ENCODE data around the gene RPL3. TPM values are rescaled to one million over a fixed set of nuclear protein-coding genes. Genes with fewer than 3 reads are reported as not detected.

Gene RPL3
- total RNA-seq (2021): 3,009 to 3,279 TPM (median 3,249 TPM) in 3 replicates
- Bru-seq, nascent RNA: percentile 99 among the genes with signal in this experiment
- long read RNA-seq, experiment 1, transcript RPL3-202 (9 exons, 1,289 nt): minor isoform, 382 of 10,414 reads
- long read RNA-seq, experiment 1, transcript RPL3-210 (2 exons, 616 nt): minor isoform, 10 of 10,414 reads
- long read RNA-seq, experiment 1, transcript RPL3-201 (10 exons, 1,442 nt): major isoform, 9,497 of 10,414 reads
- long read RNA-seq, experiment 1, partial matches to known transcripts: 230 of 10,414 reads
- long read RNA-seq, experiment 1, other reads (novel, unspliced or antisense): 292 of 10,414 reads
- long read RNA-seq, experiment 2, transcript RPL3-201 (10 exons, 1,442 nt): major isoform, 2,181 of 4,928 reads
- long read RNA-seq, experiment 2, transcript RPL3-202 (9 exons, 1,289 nt): minor isoform, 1,482 of 4,928 reads
- long read RNA-seq, experiment 2, transcript RPL3-217 (3 exons, 827 nt): minor isoform, 8 of 4,928 reads
- long read RNA-seq, experiment 2, partial matches to known transcripts: 861 of 4,928 reads
- long read RNA-seq, experiment 2, other reads (novel, unspliced or antisense): 389 of 4,928 reads
- long read RNA-seq, experiment 3, transcript RPL3-201 (10 exons, 1,442 nt): major isoform, 18,406 of 20,780 reads
- long read RNA-seq, experiment 3, transcript RPL3-202 (9 exons, 1,289 nt): minor isoform, 1,027 of 20,780 reads
- long read RNA-seq, experiment 3, partial matches to known transcripts: 707 of 20,780 reads
- long read RNA-seq, experiment 3, other reads (novel, unspliced or antisense): 640 of 20,780 reads

DNA sequence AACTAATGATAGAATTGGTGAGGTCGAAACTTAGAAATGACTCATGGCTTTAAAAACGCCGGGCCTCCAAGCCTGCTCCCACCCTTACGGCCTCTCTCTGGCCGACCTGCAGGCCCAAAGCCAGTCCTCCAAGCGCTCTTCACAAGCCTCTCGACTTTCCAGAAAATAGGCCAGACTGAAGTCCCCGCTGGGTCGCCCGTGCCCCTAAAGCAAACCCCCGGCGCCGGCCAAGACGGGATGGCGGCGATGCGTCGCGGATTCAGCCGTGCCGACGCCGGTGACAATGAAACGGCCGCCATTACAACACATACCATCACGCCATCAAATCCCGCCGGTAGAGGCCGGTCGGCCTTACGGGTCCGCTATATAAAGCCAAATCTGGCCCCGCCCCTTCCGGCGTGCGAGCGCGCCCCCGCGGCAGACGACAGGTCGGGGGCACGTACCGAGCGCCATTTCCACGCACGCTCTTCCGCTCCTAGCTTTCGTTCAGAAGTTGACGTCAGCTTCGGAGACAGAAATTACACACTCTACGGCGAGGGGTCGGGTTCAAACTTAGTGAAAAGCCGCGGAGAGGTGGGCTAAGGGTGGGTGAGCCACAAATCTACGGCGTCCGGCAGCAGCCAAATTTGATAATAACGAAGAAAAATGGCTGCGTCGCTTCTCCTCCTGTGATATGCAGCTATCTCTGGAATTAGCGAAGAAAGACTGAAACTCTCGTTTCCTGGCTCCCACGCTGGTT, at the start of gene RPL3:
TSS of gene RPL3 (minus strand) at position 340 of the 739 bp plus-strand sequence. CDS start at position 314, 26 bp downstream.
- ChIA-PET CTCF (interaction anchor here (0.5 to 3.8 kb wide), 21 partner anchors 8 to 550 kb away, joined by 3 to 37 read pairs (median 4); partner anchors contain the start of genes ATF4, SYNGR1 and TAB1), POLR2A (interaction anchor here (0.6 to 3.1 kb wide), 27 partner anchors 9 to 613 kb away, joined by 3 to 31 read pairs (median 4); partner anchors contain the start of genes ATF4, MIEF1 and TAB1)
- Mint-ChIP-seq H3K4me3 (peak within 1 kb of the TSS; percentile 99), H3K9me3 (no peaks in the 10 kb centered on the region), H3K36me3 (peaks cover 50% of the 10 kb centered on the region), H3K4me1 (peaks cover 44% of the 10 kb centered on the region), H3K27me3 (ENCODE audit: low read depth) (peaks cover 4% of the 10 kb centered on the region; the same call in 1 of the 2 replicates), H3K27ac (peak within 1 kb of the TSS; percentile 100)
- peak; percentile 93 for DNase-seq (ENCODE audit: low spot score)
- ATAC-seq: peak; percentile 64
- TF ChIP-seq CBFB (CRISPR knock-in tag; IDR thresholded peaks at IDR 0.05; ENCODE audit: low read depth): 0 out of 2 replicates have a peak, but pooled peaks have one; percentile 29
- TF ChIP-seq ZNF219 (CRISPR knock-in tag; IDR thresholded peaks at IDR 0.05; ENCODE audit: borderline replicate concordance): no peak
- peak; percentile 9; the same call in 1 of the 2 replicates for TF ChIP-seq EMX1 (CRISPR knock-in tag; IDR thresholded peaks at IDR 0.05)
- peak; percentile 89 for TF ChIP-seq NFATC4 (CRISPR knock-in tag; IDR thresholded peaks at IDR 0.05)
- TF ChIP-seq, protein P1, sequence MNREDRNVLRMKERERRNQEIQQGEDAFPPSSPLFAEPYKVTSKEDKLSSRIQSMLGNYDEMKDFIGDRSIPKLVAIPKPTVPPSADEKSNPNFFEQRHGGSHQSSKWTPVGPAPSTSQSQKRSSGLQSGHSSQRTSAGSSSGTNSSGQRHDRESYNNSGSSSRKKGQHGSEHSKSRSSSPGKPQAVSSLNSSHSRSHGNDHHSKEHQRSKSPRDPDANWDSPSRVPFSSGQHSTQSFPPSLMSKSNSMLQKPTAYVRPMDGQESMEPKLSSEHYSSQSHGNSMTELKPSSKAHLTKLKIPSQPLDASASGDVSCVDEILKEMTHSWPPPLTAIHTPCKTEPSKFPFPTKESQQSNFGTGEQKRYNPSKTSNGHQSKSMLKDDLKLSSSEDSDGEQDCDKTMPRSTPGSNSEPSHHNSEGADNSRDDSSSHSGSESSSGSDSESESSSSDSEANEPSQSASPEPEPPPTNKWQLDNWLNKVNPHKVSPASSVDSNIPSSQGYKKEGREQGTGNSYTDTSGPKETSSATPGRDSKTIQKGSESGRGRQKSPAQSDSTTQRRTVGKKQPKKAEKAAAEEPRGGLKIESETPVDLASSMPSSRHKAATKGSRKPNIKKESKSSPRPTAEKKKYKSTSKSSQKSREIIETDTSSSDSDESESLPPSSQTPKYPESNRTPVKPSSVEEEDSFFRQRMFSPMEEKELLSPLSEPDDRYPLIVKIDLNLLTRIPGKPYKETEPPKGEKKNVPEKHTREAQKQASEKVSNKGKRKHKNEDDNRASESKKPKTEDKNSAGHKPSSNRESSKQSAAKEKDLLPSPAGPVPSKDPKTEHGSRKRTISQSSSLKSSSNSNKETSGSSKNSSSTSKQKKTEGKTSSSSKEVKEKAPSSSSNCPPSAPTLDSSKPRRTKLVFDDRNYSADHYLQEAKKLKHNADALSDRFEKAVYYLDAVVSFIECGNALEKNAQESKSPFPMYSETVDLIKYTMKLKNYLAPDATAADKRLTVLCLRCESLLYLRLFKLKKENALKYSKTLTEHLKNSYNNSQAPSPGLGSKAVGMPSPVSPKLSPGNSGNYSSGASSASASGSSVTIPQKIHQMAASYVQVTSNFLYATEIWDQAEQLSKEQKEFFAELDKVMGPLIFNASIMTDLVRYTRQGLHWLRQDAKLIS (CRISPR knock-in tag; IDR thresholded peaks at IDR 0.05; ENCODE audit: borderline replicate concordance): 0 out of 2 replicates have a peak, but pooled peaks have one; percentile 82
- TF ChIP-seq ZNF416 (CRISPR knock-in tag; IDR thresholded peaks at IDR 0.05): peak; percentile 17; the same call in 1 of the 2 replicates
- TF ChIP-seq FOXJ3 (CRISPR knock-in tag; IDR thresholded peaks at IDR 0.05; ENCODE audit: borderline replicate concordance): no peak
- TF ChIP-seq SP1 (CRISPR knock-in tag; conservative IDR thresholded peaks at IDR 0.05): peak; percentile 99
- TF ChIP-seq ETV6 (CRISPR knock-in tag; IDR thresholded peaks at IDR 0.05): peak; percentile 76
- no peak for TF ChIP-seq ZNF423 (CRISPR knock-in tag; IDR thresholded peaks at IDR 0.05)
- TF ChIP-seq, protein P2, sequence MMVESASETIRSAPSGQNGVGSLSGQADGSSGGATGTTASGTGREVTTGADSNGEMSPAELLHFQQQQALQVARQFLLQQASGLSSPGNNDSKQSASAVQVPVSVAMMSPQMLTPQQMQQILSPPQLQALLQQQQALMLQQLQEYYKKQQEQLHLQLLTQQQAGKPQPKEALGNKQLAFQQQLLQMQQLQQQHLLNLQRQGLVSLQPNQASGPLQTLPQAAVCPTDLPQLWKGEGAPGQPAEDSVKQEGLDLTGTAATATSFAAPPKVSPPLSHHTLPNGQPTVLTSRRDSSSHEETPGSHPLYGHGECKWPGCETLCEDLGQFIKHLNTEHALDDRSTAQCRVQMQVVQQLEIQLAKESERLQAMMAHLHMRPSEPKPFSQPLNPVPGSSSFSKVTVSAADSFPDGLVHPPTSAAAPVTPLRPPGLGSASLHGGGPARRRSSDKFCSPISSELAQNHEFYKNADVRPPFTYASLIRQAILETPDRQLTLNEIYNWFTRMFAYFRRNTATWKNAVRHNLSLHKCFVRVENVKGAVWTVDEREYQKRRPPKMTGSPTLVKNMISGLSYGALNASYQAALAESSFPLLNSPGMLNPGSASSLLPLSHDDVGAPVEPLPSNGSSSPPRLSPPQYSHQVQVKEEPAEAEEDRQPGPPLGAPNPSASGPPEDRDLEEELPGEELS (CRISPR knock-in tag; IDR thresholded peaks at IDR 0.05): no peak
- TF ChIP-seq, protein P3, sequence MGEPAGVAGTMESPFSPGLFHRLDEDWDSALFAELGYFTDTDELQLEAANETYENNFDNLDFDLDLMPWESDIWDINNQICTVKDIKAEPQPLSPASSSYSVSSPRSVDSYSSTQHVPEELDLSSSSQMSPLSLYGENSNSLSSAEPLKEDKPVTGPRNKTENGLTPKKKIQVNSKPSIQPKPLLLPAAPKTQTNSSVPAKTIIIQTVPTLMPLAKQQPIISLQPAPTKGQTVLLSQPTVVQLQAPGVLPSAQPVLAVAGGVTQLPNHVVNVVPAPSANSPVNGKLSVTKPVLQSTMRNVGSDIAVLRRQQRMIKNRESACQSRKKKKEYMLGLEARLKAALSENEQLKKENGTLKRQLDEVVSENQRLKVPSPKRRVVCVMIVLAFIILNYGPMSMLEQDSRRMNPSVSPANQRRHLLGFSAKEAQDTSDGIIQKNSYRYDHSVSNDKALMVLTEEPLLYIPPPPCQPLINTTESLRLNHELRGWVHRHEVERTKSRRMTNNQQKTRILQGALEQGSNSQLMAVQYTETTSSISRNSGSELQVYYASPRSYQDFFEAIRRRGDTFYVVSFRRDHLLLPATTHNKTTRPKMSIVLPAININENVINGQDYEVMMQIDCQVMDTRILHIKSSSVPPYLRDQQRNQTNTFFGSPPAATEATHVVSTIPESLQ (CRISPR knock-in tag; IDR thresholded peaks at IDR 0.05): no peak
- TF ChIP-seq, protein P4, sequence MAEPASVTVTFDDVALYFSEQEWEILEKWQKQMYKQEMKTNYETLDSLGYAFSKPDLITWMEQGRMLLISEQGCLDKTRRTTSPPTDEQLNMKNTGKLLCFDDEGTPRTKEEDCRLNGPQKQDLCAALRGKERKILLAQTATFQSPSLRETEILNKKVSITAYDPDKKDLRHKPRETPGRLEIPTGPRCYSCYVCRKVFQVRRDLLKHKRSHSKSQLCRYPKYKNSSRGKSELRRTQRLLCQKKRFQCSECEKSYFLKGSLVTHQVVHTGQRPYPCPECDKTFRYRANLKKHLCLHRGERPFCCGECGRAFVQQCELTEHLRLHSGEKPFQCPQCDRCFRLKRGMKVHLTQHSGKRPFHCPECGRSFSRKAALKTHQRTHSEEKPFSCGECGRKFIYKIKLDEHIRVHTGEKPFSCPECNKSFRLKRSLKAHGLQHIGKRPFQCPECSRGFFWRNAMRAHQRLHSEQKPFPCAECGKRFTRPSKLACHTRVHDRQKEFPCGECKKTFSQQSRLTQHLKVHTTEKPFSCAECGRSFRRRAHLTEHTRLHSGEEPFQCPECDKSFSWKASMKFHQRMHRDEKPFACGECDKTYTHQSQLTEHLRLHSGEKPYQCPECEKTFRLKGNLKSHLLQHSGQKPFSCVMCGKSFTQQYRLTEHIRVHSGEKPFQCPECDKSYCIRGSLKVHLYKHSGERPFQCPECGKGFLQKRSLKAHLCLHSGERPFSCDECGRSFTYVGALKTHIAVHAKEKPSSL (CRISPR knock-in tag; conservative IDR thresholded peaks at IDR 0.05): no peak
- TF ChIP-seq JAZF1 (CRISPR knock-in tag; IDR thresholded peaks at IDR 0.05): no peak
- peak; percentile 92; the same call in 1 of the 2 replicates for TF ChIP-seq ZBTB21 (CRISPR knock-in tag; IDR thresholded peaks at IDR 0.05; ENCODE audit: borderline replicate concordance)
- TF ChIP-seq, protein P5, sequence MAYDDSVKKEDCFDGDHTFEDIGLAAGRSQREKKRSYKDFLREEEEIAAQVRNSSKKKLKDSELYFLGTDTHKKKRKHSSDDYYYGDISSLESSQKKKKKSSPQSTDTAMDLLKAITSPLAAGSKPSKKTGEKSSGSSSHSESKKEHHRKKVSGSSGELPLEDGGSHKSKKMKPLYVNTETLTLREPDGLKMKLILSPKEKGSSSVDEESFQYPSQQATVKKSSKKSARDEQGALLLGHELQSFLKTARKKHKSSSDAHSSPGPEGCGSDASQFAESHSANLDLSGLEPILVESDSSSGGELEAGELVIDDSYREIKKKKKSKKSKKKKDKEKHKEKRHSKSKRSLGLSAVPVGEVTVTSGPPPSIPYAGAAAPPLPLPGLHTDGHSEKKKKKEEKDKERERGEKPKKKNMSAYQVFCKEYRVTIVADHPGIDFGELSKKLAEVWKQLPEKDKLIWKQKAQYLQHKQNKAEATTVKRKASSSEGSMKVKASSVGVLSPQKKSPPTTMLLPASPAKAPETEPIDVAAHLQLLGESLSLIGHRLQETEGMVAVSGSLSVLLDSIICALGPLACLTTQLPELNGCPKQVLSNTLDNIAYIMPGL (CRISPR knock-in tag; IDR thresholded peaks at IDR 0.05): 0 out of 2 replicates have a peak, but pooled peaks have one; percentile 71
- TF ChIP-seq, protein P6, sequence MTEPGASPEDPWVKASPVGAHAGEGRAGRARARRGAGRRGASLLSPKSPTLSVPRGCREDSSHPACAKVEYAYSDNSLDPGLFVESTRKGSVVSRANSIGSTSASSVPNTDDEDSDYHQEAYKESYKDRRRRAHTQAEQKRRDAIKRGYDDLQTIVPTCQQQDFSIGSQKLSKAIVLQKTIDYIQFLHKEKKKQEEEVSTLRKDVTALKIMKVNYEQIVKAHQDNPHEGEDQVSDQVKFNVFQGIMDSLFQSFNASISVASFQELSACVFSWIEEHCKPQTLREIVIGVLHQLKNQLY (CRISPR knock-in tag; IDR thresholded peaks at IDR 0.05): peak; percentile 71; the same call in 1 of the 2 replicates
- 0 out of 2 replicates have a peak, but pooled peaks have one; percentile 41 for TF ChIP-seq ELF4 (CRISPR knock-in tag; IDR thresholded peaks at IDR 0.05; ENCODE audit: low read depth)
- no peak for TF ChIP-seq SMAD4 (CRISPR knock-in tag; IDR thresholded peaks at IDR 0.05)
- no peak for TF ChIP-seq RELA (CRISPR knock-in tag; IDR thresholded peaks at IDR 0.05; ENCODE audit: borderline replicate concordance)
